ENCODE measurements around the gene CCDC136.

CCDC136 gene

DNA sequence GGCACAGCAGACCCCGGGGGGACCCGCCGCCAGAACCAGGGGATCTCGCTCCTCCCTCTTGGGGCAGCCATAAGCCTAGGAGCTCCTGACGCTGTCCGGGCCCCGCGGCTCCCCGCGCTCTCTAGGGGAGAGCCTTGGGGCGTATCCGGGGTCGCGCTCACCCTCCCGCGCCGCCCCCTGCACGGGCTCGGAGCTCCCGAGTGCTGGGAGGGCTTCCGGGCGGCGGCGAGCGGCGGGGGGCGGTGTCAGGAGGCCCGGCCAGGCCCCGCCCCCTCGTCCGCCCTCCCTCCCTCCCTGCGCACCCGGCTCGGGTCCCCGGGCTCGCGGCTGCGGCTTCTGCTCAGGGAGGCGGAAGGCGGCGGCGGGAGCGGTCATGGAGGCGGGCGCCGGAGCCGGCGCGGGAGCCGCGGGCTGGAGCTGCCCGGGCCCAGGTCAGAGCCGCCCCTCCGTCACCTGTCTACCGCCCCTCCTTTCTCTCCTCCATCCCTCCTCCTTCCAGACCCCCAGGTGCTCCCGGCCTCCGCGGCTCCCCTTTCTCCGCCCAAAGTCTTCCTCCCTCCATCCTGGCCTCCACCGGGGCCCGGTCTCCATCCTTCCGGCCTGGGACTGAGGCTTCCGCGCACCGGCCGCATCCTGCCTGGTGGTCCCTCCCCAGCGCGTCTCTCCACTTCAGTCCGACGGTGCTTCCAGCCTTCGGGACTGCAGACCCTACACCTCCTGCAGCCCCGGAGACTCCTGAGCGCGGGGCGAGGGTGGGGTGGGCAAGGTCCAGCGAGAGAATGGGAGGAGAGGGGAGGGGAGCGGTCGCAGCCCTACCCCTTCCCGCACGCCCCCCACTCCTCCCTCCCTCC lies at the start of gene CCDC136:
Gene CCDC136, plus strand, starts transcription at position 848 of the 851 bp plus-strand sequence. CDS start 444 bp downstream, outside the sequence.
- DNase-seq = peak in 40 of 56 donors; percentile 11 to 71 (median 38)

GRCh38 chr7:128742206-128742605 lies 49.6 kb upstream of the CCDC136 start:
- no peak for DNase-seq

DNA sequence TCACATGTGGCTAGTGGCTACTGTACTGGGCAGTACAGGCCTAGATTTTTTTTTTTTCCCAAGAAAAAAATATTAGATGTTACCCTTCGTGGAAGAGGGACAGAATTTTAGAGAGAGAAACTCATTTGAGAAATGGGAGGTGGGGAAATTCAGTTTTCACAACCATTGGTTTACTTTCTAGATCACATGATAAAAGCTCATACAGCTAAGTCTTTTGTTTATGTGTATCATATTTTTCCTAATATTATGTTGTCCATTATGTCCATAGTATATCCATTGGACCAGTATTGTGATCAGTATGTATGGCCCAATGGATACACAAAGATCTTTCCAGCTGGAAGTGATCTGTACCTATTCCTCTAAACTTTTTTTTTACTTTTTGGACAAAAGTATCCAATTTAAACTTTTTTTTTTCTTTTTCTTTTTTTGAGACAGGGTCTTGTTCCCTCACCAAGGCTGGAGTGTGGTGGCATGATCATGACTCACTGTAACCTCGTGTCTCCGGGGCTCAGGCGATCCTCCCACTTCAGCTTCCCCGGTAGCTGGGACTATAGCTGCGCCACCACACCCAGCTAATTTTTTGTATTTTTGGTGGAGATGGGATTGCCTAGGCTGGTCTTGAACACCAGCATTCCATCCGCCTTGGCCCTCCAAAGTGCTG lies 48.5 kb upstream of the CCDC136 start:
- DNase-seq = no peak

GRCh38 chr7:128744366-128744905 lies 47.3 kb upstream of the CCDC136 start:
- no peak for DNase-seq

GRCh38 chr7:128745706-128746105 lies 46.1 kb upstream of the CCDC136 start:
- DNase-seq = no peak

GRCh38 chr7:128747327-128748079 lies 44.3 kb upstream of the CCDC136 start:
- DNase-seq = no peak

DNA sequence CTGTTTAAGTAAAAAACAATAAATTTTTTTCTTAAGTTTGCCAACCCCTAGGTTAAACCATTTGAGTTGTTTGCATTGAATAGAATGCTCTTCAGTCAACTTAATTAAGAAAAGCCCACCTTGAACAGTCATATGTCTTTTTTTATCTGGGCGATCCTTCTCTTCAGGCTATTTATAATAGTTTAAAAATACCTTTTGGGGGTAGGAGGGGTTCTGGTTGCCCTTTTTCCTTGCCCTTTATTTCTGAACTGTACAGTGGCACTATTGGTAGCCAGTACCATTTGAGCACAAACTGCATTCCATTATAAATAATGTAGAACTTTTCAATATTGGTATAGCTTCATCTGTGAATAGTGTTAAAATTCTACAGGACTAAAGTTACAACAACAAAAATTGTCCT lies 39.5 kb upstream of the CCDC136 start:
- no peak for DNase-seq

DNA sequence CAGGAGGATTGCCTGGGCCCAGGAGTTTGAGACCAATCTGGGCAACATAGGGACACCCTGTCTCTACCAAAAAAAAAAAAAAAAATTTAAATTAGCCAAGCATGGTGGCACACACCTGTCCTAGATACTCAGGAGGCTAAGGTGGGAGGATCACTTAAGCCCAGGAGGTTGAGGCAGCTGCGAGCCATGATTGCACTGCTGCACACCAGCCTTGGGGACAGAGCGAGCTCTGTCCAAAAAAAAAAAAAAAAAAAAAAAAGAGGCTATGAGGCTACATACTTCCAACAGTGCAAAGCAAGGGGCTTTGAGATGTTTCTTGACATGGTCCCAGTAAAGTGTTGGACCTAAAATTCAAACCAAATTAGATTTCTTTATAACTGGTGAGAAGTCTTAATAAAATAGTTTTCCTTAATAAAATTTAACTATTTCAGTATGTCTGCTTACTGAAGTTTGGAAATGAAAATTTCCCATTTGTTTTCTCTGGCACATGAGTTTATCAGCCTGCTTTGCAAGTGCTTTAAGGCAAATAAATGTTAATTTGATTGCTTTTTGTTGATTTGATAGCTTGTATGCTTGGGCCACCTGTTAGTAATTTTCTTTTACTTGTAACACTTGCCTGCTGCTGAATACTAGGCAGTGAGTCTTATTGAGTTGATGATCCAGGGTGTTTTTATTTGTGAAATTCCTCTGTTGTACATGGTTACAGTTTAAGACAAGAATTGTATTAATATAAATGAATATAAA lies 36.5 kb upstream of the CCDC136 start:
- no peak for DNase-seq

DNA sequence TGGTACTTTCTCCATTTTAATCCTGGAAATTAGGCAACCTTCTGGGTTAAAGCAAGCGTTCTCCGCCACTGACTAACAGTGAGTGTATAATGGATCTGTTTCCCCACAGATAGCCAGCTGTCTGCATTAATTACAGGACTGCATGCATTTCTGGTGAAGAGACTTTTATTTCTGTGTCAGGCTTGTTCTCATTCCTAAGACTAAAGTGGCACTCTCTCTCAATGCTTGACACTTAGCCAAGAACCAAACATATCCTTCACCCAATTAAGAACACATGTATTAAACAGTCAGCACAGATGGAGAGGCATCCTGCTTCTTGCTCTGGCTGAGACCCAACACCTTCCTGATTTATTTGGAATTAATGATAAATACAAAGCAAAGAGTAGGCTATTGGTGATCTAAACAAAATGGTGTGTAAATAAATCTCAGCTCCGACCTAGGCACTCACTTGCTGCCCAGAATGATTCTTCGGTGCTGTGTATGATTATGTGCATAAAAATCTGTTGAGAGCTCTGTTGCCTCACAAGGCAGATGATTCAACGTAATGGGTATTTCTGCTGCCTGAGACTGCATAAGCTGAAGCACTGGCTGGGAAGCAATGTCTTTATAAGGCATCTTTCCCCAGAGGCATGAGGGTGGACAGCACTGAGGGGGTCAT lies 35.8 kb upstream of the CCDC136 start:
- DNase-seq = peak in 9 of 56 donors; percentile 2 to 58 (median 18)

GRCh38 chr7:128757203-128757602 lies 34.6 kb upstream of the CCDC136 start:
- DNase-seq = no peak

GRCh38 chr7:128758553-128758952 lies 33.2 kb upstream of the CCDC136 start:
- DNase-seq = no peak

DNA sequence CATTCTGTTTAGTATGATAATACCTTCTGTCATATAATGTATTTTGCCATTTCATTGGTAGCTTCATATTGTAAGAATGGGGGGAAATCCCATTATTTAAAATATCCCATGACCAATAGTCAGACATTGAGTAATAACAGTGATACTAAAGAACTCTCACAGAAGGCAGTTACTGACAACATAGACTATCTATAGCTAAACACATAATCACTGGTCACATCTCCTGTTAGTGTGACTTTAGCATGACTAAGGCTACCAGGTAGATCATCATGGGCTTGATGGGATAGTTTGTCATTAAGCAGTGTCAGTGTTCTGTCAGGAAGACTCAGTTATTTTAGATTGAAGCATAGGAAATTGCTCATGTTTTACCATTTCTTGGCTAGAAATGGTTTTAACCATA lies 32.5 kb upstream of the CCDC136 start:
- DNase-seq = no peak

GRCh38 chr7:128763541-128763940 lies 28.2 kb upstream of the CCDC136 start:
- no peak for DNase-seq

DNA sequence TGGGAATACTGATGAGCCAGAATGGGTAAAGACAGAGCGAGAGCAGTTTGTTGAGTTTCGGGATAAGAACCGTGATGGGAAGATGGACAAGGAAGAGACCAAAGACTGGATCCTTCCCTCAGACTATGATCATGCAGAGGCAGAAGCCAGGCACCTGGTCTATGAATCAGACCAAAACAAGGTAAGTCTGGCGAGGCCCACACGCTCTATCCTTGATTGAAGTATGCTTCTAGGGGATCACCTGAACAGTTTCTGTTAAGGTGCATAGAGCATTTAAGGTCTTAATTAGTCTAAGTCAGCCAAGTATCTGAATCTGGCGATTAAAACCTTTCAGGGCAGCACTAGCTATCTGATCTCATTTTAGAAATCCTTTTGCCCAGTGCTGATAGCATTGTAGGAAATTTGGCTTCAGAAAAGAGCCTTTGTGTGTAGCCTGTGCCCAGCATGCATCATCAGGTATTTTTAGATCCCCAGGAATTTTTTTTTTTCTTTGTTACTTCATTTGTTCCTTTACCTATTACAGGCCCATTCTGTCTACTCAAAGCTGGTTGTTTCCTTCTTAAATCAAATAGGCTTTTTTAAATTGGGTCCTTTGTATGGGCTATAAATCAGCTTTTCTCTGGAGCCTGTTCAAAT lies 24.2 kb upstream of the CCDC136 start:
- DNase-seq = no peak

GRCh38 chr7:128770233-128770632 lies 21.5 kb upstream of the CCDC136 start:
- DNase-seq = no peak

DNA sequence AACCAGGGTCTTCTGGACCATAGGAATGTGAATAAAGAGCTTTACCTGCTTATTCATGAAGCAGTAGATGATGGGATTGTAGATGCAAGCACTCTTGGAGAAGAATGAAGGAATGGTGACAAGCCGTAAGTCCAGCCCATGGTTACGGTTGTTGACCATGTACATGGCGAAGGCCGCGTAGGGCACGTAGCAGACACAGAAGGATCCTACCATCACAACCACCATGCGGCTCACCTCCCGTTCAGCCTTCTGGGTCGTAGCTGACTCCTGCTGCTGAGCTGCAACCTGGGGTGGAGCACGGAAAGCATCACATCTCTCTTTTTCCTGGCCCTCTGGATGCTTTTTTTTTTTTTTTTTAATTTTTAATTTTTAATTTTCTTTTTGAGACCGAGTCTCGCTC lies 18.2 kb upstream of the CCDC136 start:
- no peak for DNase-seq

DNA sequence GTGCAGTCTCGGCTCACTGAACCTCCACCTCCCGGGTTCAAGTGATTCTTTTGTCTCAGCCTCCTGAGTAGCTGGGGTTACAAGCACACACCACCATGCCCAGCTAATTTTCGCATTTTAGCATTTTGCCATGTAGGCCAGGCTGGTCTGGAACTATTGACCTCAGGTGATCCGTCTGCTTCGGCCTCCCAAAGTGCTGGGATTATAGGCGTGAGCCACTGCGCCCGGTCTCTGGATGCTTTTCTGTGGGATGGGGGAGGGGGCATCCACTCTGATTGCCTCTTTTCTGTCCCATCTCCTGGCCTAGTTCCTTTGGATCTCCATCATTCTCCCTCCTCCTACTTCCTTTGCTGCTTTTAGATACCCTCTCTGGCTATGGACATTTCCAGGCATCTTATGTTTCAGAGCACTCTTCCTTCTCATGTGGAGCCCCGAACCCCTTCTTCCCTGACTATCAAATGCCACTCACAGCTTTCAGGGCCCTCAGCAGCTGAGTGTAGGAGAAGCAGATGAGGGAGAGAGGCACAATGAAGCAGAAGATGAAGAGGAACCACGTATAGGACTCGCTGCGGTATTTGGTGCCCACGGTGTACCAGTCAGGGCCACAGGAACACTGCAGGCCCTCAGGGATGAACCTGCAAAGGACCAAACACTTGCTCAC lies 17.6 kb upstream of the CCDC136 start:
- DNase-seq = no peak

GRCh38 chr7:128774921-128775320 lies 16.8 kb upstream of the CCDC136 start:
- no peak for DNase-seq

DNA sequence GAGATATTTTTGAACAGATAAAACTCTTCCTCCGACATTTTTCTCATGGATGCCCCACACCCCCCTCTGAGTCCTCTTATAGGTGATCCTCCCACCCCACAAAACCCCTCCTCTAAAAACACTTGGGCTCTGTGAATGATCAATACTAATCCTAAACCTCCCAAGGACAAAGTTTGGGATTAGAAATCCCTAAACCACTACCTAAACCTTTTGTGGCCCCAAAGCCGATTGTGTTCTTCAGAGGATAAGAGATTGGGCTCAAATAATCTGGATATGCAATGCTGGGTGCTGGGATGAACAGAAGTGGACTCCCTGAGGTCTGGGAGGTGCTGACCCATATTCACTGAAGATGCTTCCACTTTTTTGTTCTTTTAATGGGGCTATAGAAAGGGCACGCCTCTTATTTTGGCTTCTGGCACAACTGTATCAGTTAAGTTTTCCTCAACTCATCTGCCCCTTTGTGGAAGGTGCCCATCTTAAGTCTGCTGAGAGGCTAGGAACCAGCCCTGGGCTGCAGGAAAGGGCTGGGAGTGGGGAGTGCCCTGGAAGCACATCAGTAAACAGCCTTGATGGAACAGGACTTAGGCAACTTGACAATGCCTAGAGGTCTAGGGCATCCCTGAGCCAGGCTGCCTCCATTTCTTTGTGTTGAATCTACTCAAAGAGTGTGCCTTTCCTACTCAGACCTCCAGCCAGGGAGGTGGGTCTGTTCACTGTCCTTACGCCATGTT lies 15.9 kb upstream of the CCDC136 start, which contains the start of gene OPN1SW:
Gene OPN1SW, minus strand, starts transcription at position 51 of the 731 bp plus-strand sequence. Its CDS starts 13 bp downstream, at position 38.
- no peak for DNase-seq
